HK-2 (cell line): ENCODE measurements around the gene TPRG1.

Experiments used
- DNase-seq: peaks from one replicate; pipeline ENCODE4 v3.0.0-alpha.2; 2018; ENCODE audit not compliant: unreplicated experiment

Gene TPRG1

GRCh38 chr3:189229196-189229828 lies 57.5 kb downstream of the TPRG1 start:
- DNase-seq = no peak

DNA sequence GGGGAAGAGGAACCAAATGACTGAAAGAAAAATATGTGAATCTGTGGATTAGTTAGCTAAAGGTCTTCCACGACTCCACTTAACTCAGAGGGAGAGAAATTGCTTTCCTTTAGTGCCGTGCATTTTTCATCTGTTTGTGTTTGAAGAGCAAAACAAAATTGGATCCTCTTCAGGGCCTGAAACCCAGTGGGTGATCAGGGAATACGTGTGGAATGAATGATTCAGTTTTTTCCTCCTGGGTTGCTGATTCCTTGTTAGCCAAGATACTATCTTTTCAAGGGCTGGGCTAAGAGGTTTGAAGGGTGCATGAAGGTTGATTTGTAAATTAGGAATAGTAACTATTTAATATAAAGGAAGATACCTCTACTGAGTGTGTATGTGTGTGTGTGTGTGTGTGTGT lies 61.0 kb downstream of the TPRG1 start:
- no peak for DNase-seq

DNA sequence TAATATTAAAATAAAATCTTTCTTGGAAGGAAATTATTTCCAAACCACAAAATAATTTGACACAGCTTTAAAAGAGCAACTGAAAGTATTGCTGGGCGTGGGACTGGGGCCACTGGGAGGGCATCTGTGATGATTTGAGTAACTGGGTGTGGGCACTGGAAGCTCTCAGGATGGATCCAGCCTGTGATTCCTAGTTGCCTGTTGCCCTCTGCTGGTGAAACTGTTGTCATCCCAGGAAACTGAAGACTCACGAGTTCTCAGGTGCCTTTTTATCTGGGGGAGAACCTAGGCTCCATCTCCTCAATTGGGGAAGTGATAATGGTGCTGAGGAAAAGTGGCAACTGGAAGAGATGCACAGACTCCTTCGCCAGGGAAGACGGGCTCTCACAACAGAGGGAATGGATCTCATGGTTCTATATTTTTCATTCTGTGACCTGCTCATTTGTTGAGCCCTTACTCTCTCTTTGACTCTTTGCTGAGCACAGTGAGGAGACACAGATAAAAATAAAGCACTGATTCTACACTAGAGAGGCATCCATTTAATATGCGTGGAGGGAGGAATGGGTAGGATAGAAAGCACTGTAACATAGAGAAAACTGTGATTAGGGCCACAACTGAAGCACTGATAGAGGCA lies 61.6 kb downstream of the TPRG1 start:
- DNase-seq = peak; percentile 48

DNA sequence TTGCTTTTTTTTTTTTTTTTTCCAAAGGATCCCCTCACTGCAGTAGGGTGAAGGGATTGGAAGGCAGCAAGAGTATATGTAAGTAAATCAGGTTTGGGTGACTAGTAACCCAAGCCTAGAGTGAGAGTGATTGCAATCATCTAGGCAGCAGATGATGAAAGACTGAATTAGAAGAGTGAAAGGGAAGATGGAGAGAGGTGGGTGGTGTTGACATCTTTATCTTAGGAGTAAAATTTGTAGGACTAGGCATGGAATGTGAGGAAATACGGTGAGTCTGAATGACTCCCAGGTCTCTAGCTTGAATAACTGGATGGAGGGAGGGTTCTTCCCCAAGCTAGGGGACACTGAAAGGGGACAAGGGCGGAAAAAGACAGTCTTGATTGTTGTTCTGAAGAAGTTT lies 63.4 kb downstream of the TPRG1 start:
- DNase-seq = no peak

GRCh38 chr3:189236352-189236751 lies 64.6 kb downstream of the TPRG1 start:
- no peak for DNase-seq

DNA sequence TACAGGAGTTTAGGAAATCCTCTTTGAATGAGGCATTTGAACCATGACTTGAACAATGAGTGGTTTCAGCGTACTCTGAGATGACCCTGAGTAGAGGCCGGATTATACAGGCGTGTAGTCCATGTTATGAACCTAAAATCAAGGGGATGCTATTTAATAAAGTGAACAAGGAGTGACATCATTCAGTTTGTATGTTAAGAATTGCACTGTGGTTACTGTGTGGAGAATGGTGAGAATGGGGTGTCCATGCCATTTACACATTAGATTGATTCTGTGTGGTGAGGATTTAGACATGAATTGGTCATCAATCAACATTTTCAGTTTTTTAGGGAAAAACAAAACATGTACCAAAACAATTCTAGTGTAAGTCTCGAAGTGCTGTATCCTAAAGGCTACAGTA lies 65.8 kb downstream of the TPRG1 start:
- DNase-seq = no peak

- no peak for DNase-seq
Observed at GRCh38 chr3:189238071-189238470, 66.3 kb downstream of the TPRG1 start.

DNA sequence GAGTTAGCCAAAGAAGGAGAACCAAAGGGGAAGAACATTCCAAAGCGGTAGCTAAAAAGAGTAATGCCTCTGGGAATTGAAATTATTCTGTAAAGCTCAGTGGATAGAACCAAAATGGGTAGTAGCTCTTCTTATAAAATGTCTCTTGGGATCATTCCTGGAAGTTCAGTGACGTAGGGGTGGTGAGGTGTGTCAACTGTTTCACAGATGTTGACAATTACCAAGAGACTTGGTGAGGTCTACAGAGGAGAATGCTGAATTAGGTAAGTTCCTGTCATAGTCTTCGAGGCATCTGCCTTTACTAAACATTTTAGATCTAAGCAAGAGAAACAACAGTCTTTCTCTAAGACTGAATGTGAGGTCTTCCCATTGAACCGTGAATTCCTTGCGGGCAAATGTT lies 67.8 kb downstream of the TPRG1 start:
- no peak for DNase-seq

GRCh38 chr3:189249987-189250386 lies 78.2 kb downstream of the TPRG1 start:
- no peak for DNase-seq

DNA sequence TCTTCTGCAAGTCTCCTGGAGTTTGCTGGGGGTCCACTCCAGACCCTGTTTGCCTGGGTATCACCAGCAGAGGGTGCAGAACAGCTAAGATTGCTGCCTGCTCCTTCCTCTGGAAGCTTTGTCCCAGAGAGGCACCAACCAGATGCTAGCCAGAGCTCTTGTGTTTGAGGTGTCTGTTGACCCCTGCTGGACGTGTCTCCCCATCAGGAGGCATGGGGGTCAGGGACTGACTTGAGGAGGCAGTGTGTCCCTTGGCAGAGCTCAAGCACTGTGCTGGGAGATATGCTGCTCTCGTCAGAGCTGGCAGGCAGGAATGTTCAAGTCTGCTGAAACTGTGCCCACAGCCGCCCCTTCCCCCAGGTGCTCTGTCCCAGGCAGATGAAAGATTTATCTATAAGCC lies 86.5 kb downstream of the TPRG1 start:
- DNase-seq = no peak

GRCh38 chr3:189260556-189261493 lies 89.1 kb downstream of the TPRG1 start:
- DNase-seq = no peak

DNA sequence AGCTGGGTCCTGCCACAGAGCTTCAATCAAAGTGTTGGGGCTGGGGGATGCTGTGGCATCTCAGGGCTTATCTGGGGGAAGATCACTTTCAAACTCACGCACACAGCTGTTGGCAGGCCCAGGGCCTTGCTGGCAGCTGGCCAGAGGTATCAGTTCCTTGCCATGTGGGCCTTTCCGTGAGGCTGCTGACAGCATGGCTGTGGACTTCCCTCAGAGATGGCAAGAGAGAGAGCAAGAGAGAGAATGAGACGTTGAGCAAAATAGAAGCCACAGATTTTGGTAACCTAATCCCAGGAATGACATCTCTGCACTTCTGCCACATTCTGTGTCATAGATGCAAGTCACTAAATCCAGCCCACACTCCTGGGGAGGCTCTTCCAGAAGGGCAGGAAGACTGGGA lies 91.0 kb downstream of the TPRG1 start:
- no peak for DNase-seq

DNA sequence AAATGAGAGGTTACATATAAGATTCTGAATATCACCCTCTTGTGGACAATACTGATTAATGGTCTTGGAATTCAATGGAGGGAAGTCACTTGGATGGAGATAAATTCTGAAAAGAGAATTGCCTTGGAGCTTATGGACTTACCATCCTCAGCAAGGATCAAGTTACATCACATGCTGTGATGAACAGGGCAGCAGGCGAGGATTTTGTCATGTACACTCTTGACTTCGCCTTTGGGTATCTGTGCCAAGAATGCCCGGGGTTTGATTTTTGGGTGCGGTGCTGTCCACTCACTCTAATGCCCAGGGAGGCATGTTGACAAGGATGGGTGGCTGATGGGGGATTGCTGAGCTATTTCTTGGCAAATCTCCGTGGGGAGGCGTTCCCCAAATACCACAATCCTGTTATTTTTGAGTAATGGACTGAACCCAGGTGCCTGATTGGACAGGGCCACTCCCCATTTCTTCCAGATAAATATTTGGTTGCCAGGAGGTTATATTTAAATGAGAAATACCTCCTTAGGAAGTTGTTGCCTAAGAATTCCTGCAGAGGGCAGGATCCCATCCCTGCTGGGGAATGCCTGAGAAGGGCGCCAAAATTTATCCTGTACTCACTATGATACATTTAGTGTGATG lies 96.3 kb downstream of the TPRG1 start:
- no peak for DNase-seq

GRCh38 chr3:189269365-189269764 lies 97.6 kb downstream of the TPRG1 start:
- no peak for DNase-seq

DNA sequence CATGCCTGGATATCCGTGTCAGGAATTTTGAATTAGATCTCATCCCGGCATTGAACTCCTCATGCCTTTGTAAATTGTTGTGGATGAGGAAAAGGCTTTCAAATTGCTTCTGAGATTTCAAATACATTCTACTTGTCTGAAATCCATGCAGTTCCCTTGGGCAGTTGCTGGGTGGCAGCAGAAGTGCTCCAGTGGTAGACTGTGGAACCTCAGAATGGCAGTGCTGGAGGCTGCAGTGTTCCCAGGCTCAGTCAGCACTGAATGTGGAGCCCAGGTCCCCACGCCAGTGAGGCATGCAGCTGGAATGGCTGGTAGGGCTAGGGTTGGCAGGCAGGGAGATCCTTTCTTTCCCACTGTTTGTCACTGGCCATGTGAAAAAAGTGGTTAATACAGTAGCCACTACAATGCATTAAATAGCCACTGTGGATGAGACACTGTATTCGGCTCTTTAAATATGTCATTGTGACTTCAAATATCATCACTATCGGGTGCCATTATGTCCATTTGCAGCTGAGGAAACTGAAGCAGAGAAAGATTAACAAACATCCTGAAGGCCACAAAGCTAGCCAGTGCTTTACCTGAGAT lies 98.6 kb downstream of the TPRG1 start:
- peak; percentile 75 for DNase-seq

- no peak for DNase-seq
Observed at GRCh38 chr3:189272500-189273119, 100.8 kb downstream of the TPRG1 start.

DNA sequence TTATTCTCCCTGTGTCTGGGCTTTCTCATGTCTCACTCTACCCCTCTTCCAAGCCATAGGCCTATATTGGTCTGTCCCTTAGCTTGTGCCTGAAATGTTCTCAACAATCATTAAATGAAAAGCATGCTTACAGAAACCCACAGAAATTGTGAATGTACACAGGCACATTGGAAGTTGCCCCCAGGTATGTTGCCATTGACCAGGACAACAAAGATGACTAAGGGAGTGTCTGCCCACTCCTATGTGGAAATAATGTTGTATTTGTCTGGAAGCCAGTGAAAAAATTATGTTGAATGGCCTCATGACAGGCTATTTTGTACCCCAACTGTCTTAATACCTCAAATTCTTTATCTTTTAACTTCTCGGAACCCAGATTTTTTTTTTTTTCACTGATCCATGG lies 102.0 kb downstream of the TPRG1 start:
- no peak for DNase-seq

DNA sequence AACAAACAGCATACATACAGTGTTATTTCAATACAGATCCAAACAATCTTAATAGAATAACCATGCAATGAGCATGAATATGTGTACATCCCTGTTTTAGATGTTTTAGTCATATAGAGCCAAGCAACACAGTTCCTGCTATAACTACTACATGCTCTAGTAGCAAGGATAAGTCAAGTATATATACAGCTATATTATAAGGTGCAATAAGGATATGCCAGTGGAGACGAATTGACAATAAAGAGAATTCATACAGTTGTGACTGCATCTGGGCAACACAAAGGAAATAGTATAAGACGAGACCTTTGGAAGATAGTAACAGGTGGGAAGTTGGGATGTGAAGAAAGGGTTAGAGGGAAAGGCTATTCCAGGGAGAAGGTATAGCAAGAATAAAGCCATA lies 103.4 kb downstream of the TPRG1 start:
- no peak for DNase-seq

DNA sequence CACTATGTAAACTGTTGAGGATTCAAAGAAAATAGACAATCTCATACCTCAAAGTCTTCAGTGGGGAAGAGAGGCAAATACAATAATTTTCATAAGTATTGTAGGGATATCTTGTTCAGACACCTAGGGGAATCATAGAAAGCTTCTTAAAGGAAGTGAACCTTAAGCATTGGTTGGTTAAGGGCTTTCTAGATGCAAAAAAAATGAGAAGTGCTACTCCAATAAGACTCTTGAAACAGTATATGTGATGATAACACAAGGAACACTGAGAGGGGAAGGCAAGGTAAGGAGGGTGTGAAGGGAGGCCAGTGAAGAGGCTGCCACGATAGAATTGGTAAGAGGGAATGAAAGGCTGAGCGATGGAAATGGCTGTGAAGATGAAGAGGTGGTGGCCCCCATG lies 104.1 kb downstream of the TPRG1 start:
- DNase-seq = no peak

GRCh38 chr3:189276444-189277219 lies 104.9 kb downstream of the TPRG1 start:
- DNase-seq = no peak

- DNase-seq = no peak
Observed at GRCh38 chr3:189277711-189278110, 105.9 kb downstream of the TPRG1 start.
